Measurements from ENCODE around the gene RYR2.

DNA sequence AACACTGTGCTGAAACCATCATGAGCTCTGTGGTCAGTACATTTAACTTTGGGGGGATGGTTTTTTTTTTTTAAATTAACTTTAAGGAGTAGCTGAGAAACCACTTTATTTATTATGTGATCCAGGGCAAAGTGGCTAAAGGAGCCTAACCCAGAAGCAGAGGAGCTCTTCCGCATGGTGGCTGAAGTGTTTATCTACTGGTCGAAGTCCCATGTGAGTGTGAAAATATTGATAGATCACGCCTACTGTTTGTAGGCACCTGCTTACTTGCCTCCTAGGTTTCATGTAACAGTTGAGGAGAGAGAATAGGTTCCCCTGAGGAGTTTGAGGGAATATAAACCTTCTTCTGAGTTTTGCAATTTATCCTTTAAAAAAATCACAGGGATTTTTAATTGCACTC lies 667.4 kb downstream of the RYR2 start:
- TF ChIP-seq, protein P1, sequence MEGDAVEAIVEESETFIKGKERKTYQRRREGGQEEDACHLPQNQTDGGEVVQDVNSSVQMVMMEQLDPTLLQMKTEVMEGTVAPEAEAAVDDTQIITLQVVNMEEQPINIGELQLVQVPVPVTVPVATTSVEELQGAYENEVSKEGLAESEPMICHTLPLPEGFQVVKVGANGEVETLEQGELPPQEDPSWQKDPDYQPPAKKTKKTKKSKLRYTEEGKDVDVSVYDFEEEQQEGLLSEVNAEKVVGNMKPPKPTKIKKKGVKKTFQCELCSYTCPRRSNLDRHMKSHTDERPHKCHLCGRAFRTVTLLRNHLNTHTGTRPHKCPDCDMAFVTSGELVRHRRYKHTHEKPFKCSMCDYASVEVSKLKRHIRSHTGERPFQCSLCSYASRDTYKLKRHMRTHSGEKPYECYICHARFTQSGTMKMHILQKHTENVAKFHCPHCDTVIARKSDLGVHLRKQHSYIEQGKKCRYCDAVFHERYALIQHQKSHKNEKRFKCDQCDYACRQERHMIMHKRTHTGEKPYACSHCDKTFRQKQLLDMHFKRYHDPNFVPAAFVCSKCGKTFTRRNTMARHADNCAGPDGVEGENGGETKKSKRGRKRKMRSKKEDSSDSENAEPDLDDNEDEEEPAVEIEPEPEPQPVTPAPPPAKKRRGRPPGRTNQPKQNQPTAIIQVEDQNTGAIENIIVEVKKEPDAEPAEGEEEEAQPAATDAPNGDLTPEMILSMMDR (conservative IDR thresholded peaks at IDR 0.05; ENCODE audit: low read depth, low read length) = no peak
- no peak for TF ChIP-seq EZH2 (IDR thresholded peaks at IDR 0.05; ENCODE audit: borderline replicate concordance, low read depth, low read length, poor library complexity, severe bottlenecking)

Measured in A673 (cell line).